Iris pigment epithelial cell (primary cell): ENCODE data around the gene U2AF1L4.

Experiments
- DNase-seq: peaks from one replicate; pipeline ENCODE4 v3.0.0-alpha.2; 2011; ENCODE audit warnings: low read depth

The U2AF1L4 gene

GRCh38 chr19:35757231-35757748, 12.1 kb upstream of the U2AF1L4 start:
- peak; percentile 90 for DNase-seq

DNA sequence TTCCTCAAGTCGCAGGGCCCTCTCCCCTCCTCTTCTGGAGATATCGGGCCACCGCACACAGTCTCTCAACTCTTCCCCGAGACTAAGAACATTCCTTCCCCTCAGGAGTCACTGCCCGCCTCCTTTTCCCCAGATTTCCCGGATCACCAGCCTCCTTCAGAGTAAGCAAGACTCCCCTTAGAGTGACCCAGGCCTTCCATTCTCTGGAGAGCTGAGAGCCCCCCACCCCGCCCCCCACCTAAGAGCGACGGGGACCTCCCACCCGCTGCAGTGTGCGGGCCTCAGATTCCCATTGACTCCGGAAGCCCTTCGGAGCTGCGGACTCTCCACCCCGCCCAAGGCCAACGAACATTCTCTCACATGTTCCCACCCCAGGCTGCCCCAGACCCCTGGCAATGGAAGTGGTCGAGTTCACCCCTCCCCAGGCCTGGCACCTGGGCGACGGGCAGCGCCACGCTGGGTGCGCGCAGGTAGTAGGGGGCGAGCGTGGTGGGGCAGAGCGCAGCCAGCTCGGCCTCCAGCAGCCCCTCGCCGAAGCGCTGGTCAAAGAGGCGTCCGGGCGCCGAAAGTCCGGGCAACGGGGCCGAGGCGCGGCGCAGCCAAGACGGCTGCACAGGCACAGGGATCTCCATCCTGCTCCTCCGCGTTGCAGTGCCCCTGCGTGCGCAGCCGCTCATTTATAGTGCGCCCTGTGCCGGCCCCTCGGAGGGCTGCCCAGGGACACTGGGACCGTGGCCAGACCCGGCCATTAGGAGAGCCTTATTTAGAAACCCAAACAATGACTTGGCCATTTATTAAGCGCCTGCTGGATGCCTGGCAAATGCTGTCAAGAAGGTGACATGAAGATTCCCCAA, 11.4 kb upstream of the U2AF1L4 start, which contains the start of gene HSPB6:
Gene HSPB6 (minus strand): TSS at position 653 of the 854 bp plus-strand sequence. CDS start 21 bp downstream, at position 632.
- DNase-seq, result peak; percentile 55

- peak; percentile 77 for DNase-seq
Measured at GRCh38 chr19:35755550-35756376, 10.5 kb upstream of the U2AF1L4 start.

DNA sequence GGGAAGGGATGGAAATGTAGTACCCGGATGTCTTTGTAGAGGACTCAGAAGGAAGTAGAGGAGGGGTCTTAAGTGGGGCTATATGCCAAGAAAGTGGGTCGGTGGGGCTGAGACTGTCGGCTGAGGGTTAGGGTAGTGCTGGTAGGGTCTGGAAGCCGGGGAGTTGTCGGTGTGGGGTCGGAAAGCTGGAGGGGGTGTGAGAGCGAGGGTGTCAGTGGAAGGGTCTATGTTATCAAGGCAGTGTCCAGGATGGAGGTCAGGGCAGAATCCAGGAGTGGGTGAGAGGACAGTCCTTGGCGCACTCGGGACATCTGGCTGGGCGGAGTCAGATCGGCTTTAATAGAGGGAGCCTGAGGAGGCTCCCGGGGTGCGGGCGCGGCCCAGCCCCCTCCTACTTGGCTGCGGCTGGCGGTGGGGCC, 9.9 kb upstream of the U2AF1L4 start:
- no peak for DNase-seq

DNA sequence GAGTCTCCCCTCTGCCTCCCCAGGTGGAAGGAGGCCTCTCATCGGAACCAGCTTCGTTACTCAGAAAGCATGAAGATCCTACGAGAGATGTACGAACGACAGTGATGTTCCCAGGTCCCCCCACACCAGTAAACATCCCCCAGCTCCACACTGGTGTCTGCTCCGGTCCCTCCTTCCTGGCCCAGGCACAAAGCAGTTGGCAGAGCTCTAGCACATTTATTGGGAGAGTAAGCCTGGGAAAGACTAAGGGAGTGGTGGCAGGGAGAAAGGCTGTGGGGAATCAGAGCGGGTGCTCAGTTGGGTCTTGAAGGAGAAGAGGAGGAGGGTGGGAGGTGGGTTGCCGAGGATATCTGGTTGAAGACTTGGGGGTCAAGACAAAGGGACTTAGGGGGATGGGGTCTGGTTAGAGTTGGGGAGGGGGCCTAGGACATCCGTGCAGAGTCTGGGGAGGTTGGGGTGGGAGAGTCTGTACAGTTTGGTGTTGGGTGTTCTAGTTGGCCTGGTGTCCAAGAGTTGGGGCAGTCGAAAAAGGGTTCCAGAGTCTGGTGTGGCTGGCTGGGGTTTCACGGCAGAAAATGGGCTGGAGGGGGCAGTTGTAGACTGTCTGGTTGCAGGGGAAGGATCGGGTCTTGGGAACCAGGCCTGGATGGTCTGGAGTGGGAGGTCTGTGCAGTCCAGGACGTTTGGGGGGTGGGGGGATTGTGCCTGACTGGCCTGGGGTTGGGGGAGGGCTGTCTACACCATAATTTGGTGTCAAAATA, 9.3 kb upstream of the U2AF1L4 start:
- DNase-seq, result no peak

GRCh38 chr19:35753634-35754369, 8.6 kb upstream of the U2AF1L4 start:
- DNase-seq, result no peak

- no peak for DNase-seq
Measured at GRCh38 chr19:35752746-35753350, 7.6 kb upstream of the U2AF1L4 start.

- DNase-seq, result no peak
Measured at GRCh38 chr19:35751839-35752745, 6.9 kb upstream of the U2AF1L4 start.

GRCh38 chr19:35750167-35750566, 4.9 kb upstream of the U2AF1L4 start:
- no peak for DNase-seq

DNA sequence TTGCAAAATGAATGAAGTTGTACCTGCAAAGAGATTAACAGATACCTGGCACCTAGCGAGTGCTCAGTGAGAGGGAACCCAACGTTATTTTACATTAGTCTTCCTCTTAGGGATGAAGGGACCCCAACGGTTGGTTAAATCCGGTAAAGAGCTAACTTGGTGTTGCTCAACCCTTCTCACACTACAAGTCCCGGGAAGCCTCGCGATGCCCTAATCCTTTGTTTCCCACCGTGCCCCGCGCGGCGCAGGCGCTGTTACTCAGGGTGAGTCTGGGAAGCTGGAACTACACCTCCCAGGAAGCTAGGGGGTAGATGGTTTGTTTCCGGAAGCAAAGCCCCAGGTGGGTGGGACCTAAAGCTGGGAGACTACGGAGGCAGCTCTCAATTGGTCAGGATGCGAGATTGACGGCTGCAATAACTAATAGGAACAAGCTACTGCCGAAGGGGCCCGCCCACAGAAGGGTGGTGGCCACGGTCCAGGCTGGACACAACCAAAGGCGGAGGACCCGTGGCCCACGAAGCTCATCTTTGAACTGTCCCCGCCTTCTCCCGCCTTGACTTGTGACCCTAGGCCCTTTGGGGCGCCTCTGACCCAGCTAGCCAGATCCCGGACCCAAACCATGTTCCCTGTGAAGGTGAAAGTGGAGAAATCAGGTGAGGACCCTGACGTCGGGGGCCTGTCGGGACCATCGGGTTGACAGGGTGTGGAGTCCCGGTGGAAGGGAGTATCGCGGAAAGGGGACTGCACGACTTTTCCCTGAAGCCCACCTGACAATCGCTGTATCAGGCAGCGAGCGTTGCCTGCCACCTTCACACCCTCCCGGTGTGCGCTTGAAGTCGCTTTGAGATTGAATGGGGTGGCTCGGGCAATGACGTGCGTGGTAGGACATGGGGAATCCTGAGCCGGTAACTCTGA, 3.1 kb upstream of the U2AF1L4 start, which contains the start of gene LIN37:
Gene LIN37 (plus strand): TSS at position 471 of the 915 bp plus-strand sequence. CDS start 149 bp downstream, at position 620.
- peak; percentile 99 for DNase-seq

DNA sequence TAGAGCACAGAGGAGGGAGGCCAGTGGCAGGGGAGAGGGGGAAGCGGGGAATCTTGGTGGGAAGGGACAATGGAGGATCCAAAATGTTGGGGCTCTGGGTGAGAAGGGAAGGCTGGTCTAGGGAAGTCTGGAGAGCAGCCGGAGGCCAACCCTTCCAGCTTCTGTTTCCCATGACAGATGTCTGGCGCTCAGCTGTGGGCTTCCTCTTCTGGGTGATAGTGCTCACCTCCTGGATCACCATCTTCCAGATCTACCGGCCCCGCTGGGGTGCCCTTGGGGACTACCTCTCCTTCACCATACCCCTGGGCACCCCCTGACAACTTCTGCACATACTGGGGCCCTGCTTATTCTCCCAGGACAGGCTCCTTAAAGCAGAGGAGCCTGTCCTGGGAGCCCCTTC, 1.3 kb upstream of the U2AF1L4 start:
- no peak for DNase-seq

- no peak for DNase-seq
Measured at GRCh38 chr19:35746087-35746462, 857 bp upstream of the U2AF1L4 start.

GRCh38 chr19:35744430-35745327, 539 bp downstream of the U2AF1L4 start:
- DNase-seq, result peak; percentile 97

GRCh38 chr19:35743640-35744429, 1.4 kb downstream of the U2AF1L4 start:
- DNase-seq, result no peak

DNA sequence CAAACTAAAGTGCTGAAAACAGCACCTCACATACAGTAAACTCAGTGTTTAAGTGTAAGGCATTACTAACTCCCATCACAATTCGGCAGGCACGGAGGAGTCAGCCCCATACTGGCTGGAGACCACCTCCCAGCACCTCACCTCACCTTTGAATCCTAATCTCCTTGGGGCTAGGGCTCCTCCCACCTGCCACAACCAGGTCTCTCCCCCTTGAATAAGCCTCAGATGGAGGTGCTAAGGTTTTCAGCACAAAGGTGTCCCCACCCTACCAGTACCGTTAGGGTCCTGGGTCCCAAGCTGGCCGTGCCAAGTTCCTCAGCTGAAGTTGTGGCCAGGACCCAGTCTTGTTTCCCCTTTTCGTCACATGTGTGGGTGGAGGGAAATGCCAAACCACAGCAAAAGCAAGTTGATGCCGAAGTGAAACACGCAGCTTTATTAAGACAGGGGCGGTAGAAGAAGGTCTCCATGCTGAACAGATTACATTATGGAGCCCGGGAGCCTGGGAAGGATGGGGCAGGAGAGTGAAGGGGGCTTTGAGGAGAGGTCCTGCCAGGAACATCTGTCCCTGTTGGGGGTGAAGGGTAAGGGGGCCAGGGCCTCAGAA, 3.0 kb downstream of the U2AF1L4 start, which contains the start of gene IGFLR1:
Gene IGFLR1 (minus strand): TSS at position 332 of the 604 bp plus-strand sequence. CDS start 1,272 bp downstream, outside the sequence.
- no peak for DNase-seq

DNA sequence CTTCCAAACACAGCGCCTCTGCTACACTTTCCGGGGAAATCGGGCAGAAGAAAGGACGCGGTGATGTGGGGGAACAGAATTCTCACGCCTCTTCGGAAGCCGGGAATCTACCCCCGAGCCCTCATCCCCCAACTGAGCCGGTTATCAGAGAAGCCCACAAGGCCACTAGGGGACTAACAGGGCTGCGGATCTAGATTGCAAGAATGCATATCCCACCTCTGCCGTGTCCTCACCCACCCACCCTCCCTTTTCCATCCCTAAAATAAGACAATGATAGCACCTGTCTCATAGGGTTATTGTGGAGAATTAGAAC, 4.1 kb downstream of the U2AF1L4 start:
- no peak for DNase-seq
